Left lung (tissue), 10 donors: ENCODE measurements around the gene KLHL24. TPM values are rescaled to one million over a fixed set of nuclear protein-coding genes. Genes with fewer than 3 reads are reported as not detected.

ENCODE experiments used
- ATAC-seq: fragments of 200-7000 bp; cut with Tn5 transposase; one replicate; pipeline ENCODE4 v1.9.1; 2020; ENCODE audit warnings: moderate library complexity
- DNase-seq, 4 donors: peaks; one replicate each; pipeline ENCODE4 v3.0.0-alpha.2; 2013 to 2020
- H3K27ac ChIP-seq, 2 donors: fragments of 200-600 bp; sonication (generic) in 1 of 2; one replicate each; pipeline versions ENCODE4 v1.5.0 to v1.8.0; 2020 to 2021
- H3K27me3 ChIP-seq, 2 donors: fragments of 200-600 bp; sonication (generic) in 1 of 2; one replicate each; pipeline versions ENCODE4 v1.5.0 to v1.8.0; 2020 to 2021
- H3K36me3 ChIP-seq, 2 donors: fragments of 200-600 bp; sonication (generic) in 1 of 2; one replicate each; pipeline versions ENCODE4 v1.5.0 to v1.8.0; 2020 to 2021
- H3K4me1 ChIP-seq, 2 donors: fragments of 200-600 bp; one replicate each; pipeline ENCODE4 v1.8.0; 2021
- H3K4me3 ChIP-seq, 2 donors: fragments of 200-600 bp; sonication (generic) in 1 of 2; one replicate each; pipeline versions ENCODE4 v1.5.0 to v1.8.0; 2020 to 2021; ENCODE audit warnings: mild to moderate bottlenecking in 1 of 2
- H3K9me3 ChIP-seq, 2 donors: fragments of 200-600 bp; sonication (generic) in 1 of 2; one replicate each; pipeline versions ENCODE4 v1.5.0 to v1.8.0; 2020 to 2021
- intact Hi-C, 2 donors: fragments of 100-400 bp; cut with DNase I; formaldehyde crosslinking; loops; one replicate each; pipeline versions ENCODE4 v1.11.2 to v1.14.2; 2022
- polyA plus RNA-seq, 6 donors: library from polyadenylated mRNA; unstranded; fragments of 120-200 nt; gene quantifications; one replicate each; pipeline ENCODE4 v1.2.1, GENCODE V29; 2013; ENCODE audit not compliant: insufficient read length in 6 of 6
- total RNA-seq, 2 donors: library from RNA; stranded (reverse); fragmentation: NEBNext Ultra II Directional; extraction: Animal tissue kit (Norgen Biotek cat#: 25700); gene quantifications; one replicate each; pipeline ENCODE4 v1.2.1, GENCODE V29; 2021
- TF ChIP-seq, protein P1 (sequence below), 2 donors: fragments of 200-600 bp; sonication (generic) in 1 of 2; IDR thresholded peaks; one replicate each; pipeline versions ENCODE4 v1.5.0 to v1.8.0; 2021; ENCODE audit warnings: antibody characterized with exemption in 2 of 2
- donor health status: DM: no; HTN: yes; CAD: no.
- donor health status: DM: no; HTN: no; CAD: no.

Gene KLHL24
- total and polyA plus RNA-seq, 8 donors: 37.8 to 80.9 (median 48.3) TPM

DNA sequence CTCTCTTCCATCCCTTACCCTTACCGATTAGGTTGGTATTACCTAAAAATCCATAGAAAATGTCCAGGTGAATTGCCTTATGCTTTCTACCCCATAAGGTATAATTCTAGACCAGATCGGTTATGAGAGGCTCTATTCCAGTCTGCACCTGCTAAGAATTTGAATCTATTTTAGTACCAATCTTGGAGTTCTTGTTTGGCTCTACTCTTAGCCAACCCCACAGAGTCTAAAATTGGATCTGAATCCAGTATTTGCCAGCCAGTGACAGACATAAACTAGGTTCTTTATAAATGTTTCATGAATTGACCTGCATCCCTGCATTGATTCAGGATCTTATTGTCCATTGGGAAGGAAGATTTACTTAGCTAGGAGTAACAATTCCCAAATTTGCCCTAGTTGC is 6.5 kb downstream of the KLHL24 start:
- TF ChIP-seq, protein P1, sequence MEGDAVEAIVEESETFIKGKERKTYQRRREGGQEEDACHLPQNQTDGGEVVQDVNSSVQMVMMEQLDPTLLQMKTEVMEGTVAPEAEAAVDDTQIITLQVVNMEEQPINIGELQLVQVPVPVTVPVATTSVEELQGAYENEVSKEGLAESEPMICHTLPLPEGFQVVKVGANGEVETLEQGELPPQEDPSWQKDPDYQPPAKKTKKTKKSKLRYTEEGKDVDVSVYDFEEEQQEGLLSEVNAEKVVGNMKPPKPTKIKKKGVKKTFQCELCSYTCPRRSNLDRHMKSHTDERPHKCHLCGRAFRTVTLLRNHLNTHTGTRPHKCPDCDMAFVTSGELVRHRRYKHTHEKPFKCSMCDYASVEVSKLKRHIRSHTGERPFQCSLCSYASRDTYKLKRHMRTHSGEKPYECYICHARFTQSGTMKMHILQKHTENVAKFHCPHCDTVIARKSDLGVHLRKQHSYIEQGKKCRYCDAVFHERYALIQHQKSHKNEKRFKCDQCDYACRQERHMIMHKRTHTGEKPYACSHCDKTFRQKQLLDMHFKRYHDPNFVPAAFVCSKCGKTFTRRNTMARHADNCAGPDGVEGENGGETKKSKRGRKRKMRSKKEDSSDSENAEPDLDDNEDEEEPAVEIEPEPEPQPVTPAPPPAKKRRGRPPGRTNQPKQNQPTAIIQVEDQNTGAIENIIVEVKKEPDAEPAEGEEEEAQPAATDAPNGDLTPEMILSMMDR (IDR thresholded peaks at IDR 0.05): no peak
- ATAC-seq: no peak
- Histone ChIP-seq H3K27me3 (no peaks in the 10 kb centered on the region), H3K9me3 (no peaks in the 10 kb centered on the region), H3K4me1 (peaks cover 0 to 32% of the 10 kb centered on the region in 2 donors), H3K36me3 (no peaks in the 10 kb centered on the region), H3K4me3 (no peak overlapping the region), H3K27ac (no peak overlapping the region)
- intact Hi-C loops: no loop called here
- no peak for DNase-seq

DNA sequence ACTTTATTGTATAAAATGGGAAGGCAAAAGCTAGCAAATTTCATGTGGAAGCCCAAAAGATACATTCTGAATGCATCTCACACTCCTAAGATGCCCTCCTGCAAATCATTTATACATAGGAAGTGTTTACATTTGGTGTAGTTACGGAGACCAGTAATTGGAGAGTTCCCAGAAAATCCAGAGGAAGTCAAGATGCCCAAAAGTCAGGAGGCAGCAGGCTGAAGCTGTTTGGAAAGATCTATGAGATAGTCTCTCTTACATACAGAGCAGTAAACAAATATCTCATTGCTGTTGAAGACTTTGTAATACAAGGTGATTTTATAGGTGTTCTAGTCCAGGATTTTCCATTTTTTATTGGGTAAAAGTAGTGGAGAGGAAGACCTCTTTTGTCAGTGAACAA is 8.8 kb downstream of the KLHL24 start:
- TF ChIP-seq, protein P1 (IDR thresholded peaks at IDR 0.05): no peak
- no peak for ATAC-seq
- intact Hi-C loops: no loop called here
- no peak overlapping the region for H3K27ac ChIP-seq
- no peak for DNase-seq
- H3K4me1 ChIP-seq: peaks cover 0 to 10% of the 10 kb centered on the region in 2 donors
- peaks cover 0 to 14% of the 10 kb centered on the region in 2 donors for H3K36me3 ChIP-seq
- H3K9me3 ChIP-seq: no peaks in the 10 kb centered on the region
- no peaks in the 10 kb centered on the region for H3K27me3 ChIP-seq
- no peak overlapping the region for H3K4me3 ChIP-seq

DNA sequence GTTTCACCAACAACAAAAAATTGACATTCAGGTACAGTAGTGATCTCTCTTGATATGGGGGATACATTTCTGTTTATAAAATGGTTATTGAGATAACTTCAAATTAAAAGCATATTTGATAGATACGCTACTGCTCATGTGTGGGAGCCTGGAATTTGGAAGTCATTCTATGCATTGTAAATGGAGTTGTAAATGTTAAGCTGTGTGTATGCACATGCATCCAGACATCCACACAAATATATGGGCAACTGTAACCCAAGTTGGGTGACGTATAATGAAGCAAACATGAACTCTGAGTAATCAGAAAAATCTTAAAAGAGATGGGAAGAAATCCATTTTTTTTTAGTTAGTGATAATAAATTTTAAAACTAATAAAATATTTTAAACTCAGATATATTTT is 9.8 kb downstream of the KLHL24 start:
- intact Hi-C loops: no loop called here
- Histone ChIP-seq H3K27ac (no peak overlapping the region), H3K9me3 (no peaks in the 10 kb centered on the region), H3K27me3 (no peaks in the 10 kb centered on the region), H3K4me1 (peaks cover 0 to 8% of the 10 kb centered on the region in 2 donors), H3K36me3 (peaks cover 0 to 17% of the 10 kb centered on the region in 2 donors), H3K4me3 (no peak overlapping the region)
- ATAC-seq (no peak), DNase-seq (no peak)
- TF ChIP-seq, protein P1 (IDR thresholded peaks at IDR 0.05): no peak

DNA sequence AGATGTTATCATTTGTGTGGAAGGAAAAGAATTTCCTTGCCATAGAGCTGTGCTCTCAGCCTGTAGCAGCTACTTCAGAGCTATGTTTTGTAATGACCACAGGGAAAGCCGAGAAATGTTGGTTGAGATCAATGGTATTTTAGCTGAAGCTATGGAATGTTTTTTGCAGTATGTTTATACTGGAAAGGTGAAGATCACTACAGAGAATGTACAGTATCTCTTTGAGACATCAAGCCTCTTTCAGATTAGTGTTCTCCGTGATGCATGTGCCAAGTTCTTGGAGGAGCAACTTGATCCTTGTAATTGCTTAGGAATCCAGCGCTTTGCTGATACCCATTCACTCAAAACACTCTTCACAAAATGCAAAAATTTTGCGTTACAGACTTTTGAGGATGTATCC is 15.1 kb downstream of the KLHL24 start:
- TF ChIP-seq, protein P1 (IDR thresholded peaks at IDR 0.05): no peak
- Histone ChIP-seq H3K9me3 (peaks cover 6 to 44% of the 10 kb centered on the region in 2 donors), H3K4me3 (no peak overlapping the region), H3K27ac (no peak overlapping the region), H3K27me3 (no peaks in the 10 kb centered on the region), H3K4me1 (no peaks in the 10 kb centered on the region), H3K36me3 (peaks cover 0 to 70% of the 10 kb centered on the region in 2 donors)
- no peak for ATAC-seq
- no peak for DNase-seq
- intact Hi-C loops: no loop called here

DNA sequence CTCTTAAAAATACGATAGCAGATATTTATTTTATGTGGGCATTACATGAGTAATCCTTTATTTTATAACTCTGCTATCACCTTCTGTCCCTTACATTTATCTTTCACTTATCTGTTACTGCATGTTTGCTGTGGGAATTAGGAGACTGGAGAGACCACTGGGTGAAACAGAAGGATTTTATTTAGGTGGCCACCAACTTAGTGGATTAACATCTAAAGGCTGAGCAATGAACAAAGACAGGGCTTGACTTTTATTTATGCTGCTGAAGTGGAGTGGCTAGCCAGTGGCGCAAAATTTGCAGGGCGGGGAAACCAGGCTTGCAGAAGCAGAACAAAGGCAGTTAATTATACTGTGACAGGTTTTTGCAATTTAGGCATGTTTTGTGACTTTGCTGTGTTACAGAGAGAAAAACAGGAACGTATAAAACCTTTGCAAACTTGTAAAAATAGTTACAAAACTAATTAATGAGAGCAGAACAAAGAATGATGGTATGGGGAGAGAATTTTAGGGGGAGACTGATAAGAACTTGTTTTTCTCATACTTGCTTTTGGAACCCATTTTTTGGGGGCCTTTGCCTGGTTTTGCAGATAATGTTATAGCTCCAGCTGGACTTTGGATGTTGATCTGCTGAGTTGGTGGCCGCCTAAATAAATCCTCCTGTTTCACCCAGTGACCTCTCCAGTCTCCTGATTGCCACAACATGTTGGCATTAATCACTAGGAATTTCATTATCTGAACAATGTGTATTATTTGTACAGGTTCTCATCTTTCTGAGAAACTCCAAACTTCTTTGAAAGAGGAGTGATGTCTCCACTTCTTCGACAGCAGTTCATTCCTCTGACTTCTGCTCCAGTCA is 18.0 kb downstream of the KLHL24 start:
- Histone ChIP-seq H3K9me3 (peaks cover 6 to 46% of the 10 kb centered on the region in 2 donors), H3K4me1 (no peaks in the 10 kb centered on the region), H3K27ac (no peak overlapping the region), H3K4me3 (no peak overlapping the region), H3K36me3 (peaks cover 0 to 58% of the 10 kb centered on the region in 2 donors), H3K27me3 (no peaks in the 10 kb centered on the region)
- TF ChIP-seq, protein P1 (IDR thresholded peaks at IDR 0.05): no peak
- ATAC-seq: no peak
- DNase-seq: no peak
- intact Hi-C loops: no loop called here
